ENCODE data around the gene PRIM1.
"Not testable (repeated sequence)": the region's sequence is repeated elsewhere in the genome, so short reads cannot be mapped to it uniquely, and the experiment has no call there.

The PRIM1 gene

GRCh38 chr12:56751712-56752598 is at the start of gene PRIM1:
Gene PRIM1 (minus strand): TSS chr12:56752323. CDS start chr12:56752298, 25 bp downstream.
- in situ Hi-C loops (cut with HindIII; ENCODE audit: low sequenced_read_pairs): loop anchor here (10.0 kb wide), 1 partner anchor 233 kb away; no protein-coding TSS in a partner anchor

DNA sequence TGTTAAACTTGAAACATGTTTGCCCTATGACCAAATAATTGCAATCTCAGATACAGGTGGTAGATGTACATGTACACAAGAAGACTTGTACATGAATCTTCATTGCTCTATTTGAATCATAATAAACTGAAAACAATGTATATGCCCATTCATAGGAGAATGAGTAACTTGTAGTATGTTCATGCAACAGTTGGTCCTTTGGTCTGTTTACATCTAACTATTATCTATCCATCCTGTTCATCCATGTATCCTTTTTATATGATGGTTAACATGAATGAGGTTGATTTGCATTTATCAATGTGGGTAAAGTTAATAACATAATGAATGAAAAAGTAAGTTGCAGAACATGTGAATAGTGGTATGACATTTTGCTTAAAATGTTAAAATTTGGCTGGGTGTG is 48.1 kb upstream of the PRIM1 start:
- in situ Hi-C loops (cut with HindIII; ENCODE audit: low sequenced_read_pairs): no loop called here

DNA sequence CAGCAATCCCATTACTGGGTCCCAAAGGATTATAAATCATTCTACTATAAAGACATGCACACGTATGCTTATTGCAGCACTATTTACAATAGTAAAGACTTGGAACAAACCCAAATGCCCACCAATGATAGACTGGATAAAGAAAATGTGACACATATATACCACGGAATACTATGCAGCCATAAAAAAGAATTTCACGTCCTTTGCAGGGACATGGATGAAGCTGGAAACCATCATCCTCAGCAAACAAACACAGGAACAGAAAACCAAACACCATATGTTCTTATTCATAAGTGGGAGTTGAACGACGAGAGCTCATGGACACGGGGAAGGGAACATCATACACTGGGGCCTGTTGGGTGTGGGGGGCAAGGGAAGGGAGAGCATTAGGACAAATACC is 47.2 kb upstream of the PRIM1 start:
- in situ Hi-C loops (cut with HindIII; ENCODE audit: low sequenced_read_pairs): not testable (repeated sequence)

DNA sequence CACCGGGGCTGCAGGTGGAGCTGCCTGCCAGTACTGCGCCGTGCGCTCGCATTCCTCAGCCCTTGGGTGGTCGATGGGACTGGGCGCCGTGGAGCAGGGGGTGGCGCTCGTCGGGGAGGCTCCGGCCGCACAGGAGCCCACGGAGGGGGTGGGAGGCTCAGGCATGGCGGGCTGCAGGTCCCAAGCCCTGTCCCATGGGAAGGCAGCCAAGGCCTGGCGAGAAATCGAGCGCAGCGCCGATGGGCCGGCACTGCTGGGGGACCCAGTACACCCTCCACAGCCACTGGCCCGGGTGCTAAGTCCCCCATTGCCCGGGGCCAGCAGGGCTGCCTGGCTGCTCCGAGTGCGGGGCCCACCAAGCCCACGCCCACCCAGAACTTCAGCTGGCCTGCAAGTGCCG is 43.7 kb upstream of the PRIM1 start:
- in situ Hi-C loops (cut with HindIII; ENCODE audit: low sequenced_read_pairs): not testable (repeated sequence)

GRCh38 chr12:56795046-56795562 is 43.0 kb upstream of the PRIM1 start:
- in situ Hi-C loops (cut with HindIII; ENCODE audit: low sequenced_read_pairs): not testable (repeated sequence)

DNA sequence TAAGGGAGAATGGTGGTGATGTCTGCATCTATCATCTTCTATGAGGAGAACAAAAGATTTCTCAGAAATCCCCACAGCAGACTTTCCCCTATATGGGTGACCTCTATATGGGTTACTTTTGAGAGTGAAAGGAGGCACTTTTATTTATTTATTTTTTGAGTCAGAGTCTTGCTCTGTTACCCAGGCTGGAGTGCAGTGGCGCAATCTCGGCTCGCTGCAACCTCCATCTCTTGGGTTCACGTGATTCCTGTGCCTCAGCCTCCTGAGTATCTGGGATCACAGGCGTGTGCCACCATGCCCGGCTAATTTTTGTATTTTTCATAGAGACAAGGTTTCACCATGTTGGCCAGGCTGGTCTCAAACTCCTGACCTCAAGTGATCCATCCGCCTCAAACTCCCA is 41.0 kb upstream of the PRIM1 start:
- in situ Hi-C loops (cut with HindIII; ENCODE audit: low sequenced_read_pairs): not testable (repeated sequence)

DNA sequence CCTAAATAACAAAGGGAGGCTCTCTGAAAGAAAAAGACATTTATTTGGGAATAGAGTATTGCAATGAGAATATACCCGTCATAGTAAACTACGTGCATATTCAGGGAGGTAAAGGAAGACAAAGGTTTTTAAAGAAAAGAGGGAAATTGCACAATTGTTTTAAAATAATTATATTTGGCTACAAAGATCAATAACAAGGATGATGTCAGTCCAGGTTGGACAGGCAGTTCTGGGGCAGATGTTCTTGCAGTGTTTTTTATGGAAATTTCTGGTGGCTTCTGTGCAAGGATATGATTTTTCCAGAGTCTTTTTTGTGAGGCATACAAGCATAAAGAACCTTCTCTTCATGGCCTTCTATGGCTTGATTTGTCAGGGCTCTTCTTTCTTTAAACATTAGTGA is 40.6 kb upstream of the PRIM1 start:
- in situ Hi-C loops (cut with HindIII; ENCODE audit: low sequenced_read_pairs): no loop called here

DNA sequence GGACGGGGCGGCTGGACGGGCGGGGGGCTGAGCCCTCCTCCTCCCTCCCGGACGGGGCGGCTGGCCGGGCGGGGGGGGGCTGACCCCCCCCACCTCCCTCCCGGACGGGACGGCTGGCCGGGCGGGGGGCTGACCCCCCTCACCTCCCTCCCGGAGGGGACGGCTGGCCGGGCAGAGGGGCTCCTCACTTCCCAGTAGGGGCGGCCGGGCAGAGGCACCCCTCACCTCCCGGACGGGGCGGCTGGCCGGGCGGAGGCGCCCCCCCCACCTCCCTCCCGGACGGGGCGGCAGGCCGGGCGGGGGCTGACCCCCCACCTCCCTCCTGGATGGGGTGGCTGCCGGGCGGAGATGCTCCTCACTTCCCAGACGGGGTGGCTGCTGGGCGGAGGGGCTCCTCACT is 37.3 kb upstream of the PRIM1 start:
- in situ Hi-C loops (cut with HindIII; ENCODE audit: low sequenced_read_pairs): not testable (repeated sequence)

DNA sequence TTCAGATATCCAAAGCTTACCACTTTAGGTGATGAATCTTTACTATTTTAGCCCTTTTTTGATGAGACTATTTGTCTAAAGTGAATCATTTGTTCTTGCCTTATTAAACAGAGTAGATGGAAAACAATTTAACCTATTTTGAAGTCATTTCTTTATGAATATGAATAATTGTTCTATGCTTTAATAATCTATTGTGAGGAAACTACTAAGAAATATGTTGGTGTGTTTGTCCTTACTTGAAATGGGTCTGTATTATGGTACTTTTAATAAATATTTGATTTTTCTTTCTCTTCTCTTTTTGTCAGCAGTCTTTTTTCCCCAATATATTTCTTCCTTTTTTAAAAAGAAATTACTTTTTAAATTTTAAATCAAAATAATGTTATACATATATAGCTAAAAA is 35.4 kb upstream of the PRIM1 start:
- in situ Hi-C loops (cut with HindIII; ENCODE audit: low sequenced_read_pairs): no loop called here

GRCh38 chr12:56785874-56786273 is 33.8 kb upstream of the PRIM1 start:
- in situ Hi-C loops (cut with HindIII; ENCODE audit: low sequenced_read_pairs): no loop called here

DNA sequence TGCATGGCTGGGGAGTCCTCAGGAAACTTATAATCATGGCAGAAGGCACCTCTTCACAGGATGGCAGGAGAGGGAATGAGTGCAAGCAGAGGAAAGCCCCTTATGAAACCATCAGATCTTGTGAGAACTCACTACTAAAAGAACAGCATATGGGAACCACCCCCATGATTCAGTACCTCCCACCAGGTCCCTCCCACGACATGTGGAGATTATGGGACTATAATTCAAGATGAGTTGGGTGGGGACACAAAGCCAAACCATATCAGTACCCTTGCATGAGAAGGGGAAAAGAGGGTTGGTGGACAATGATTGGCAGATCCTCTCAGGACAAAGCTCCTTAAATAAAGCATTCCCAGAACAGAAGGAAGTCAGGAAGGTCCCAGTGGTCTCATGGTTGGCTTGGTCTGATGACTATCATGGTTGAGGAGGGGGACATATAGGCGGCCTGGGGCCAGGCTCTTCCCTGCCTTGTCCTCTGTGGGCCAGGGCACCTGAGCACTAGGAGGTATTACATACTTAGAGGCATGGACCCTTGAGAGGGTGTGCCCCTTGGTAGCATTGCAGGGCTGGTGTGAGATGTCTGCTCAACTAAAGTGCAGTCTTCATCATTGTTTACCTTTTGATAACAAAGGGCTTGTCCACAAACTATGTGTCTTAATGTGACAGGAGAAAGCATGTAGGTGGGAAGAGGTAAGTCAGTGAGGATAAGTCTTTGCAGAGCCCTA is 33.2 kb upstream of the PRIM1 start:
- in situ Hi-C loops (cut with HindIII; ENCODE audit: low sequenced_read_pairs): no loop called here

DNA sequence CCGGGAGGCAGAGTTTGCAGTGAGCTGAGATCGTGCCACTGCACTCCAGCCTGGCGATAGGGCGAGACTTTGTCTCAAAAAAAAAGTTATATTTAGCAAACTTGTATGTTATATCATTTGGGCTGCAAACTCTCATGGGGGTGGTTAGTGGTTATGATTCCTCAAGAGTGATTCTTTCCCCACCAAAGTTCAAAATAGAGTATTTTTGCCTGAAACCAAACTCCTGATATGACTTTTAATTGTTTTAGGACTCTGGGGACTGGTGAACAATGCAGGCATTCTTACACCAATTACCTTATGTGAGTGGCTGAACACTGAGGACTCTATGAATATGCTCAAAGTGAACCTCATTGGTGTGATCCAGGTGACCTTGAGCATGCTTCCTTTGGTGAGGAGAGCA is 29.6 kb upstream of the PRIM1 start:
- in situ Hi-C loops (cut with HindIII; ENCODE audit: low sequenced_read_pairs): no loop called here

GRCh38 chr12:56778756-56779155 is 26.6 kb upstream of the PRIM1 start:
- in situ Hi-C loops (cut with HindIII; ENCODE audit: low sequenced_read_pairs): no loop called here

DNA sequence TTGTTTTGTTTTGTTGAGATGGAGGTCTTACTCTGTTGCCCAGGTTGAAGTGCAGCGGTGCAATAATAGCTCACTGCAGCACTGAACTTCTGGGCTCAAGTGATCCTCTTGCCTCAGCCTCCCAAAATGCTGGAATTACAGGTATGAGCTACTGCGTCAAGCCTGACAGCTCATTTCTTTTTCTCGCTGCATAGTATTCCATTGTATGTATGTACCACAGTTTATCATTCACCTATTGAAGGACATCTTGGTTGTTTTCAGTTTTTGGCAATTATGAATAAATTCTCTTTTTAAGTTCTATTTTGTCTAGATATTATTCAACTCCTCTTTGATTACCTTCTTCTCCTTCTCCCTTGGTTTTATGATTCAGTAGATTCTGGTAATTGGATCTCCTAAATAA is 24.5 kb upstream of the PRIM1 start:
- in situ Hi-C loops (cut with HindIII; ENCODE audit: low sequenced_read_pairs): no loop called here

DNA sequence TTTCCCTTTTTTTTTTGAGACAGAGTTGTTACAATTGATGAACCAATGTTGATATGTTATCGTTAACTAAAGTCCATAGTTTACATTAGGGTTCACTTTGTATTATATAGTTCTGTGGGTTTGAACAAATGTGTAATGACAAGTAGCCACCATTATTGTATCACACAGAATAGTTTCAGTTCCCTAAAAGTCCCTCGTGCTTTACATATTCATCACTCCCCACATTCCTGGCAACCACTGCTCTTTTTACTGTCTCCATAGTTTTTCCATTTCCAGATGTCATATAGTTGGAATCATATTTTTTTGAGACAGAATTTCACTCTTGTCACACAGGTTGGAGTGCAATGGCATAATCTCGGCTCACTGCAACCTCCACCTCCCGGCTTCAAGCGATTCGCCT is 23.5 kb upstream of the PRIM1 start:
- in situ Hi-C loops (cut with HindIII; ENCODE audit: low sequenced_read_pairs): no loop called here

- in situ Hi-C loops (cut with HindIII; ENCODE audit: low sequenced_read_pairs): no loop called here
These were observed 21.0 kb upstream of the PRIM1 start for GRCh38 chr12:56773113-56773512.

DNA sequence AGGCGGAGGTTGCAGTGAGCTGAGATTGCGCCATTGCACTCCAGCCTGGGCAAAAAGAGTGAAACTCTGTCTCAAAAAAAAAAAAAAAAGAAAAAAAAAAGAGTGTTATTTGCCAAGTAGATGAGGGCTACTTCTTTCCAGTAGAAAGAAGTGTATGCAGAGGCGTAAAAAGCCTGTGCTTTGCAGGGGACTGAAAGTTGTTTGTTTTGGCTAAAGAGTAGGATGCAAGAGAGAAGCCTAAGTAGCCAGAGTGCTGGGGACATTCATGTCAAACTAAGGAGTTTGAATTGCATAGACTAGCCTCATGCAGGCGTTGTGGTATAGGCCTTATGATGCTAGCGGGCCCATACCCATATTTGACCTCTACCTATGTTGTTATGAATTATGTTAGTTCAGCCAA is 20.5 kb upstream of the PRIM1 start:
- in situ Hi-C loops (cut with HindIII; ENCODE audit: low sequenced_read_pairs): no loop called here

- in situ Hi-C loops (cut with HindIII; ENCODE audit: low sequenced_read_pairs): no loop called here
These were observed 17.7 kb upstream of the PRIM1 start for GRCh38 chr12:56769868-56770267.

DNA sequence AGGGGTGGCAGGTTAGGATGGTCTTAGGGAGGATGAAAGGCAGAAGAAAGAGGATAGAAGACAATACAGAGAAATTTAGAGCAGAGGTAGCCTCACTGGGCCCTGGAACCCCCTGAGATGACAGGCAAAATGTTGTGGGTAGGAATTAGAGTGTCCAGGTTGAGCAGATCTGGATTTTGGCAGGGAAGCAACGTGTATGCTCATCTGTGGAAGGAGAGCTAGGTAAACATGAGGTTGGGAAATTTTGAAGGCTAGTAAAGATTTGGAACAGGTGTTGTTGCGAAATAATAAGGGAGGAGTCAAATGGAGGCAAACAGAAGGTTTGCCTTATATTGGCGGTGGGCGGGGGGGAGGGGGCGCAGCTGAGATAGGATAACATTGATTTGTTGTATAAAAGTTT is 16.3 kb upstream of the PRIM1 start:
- in situ Hi-C loops (cut with HindIII; ENCODE audit: low sequenced_read_pairs): no loop called here

DNA sequence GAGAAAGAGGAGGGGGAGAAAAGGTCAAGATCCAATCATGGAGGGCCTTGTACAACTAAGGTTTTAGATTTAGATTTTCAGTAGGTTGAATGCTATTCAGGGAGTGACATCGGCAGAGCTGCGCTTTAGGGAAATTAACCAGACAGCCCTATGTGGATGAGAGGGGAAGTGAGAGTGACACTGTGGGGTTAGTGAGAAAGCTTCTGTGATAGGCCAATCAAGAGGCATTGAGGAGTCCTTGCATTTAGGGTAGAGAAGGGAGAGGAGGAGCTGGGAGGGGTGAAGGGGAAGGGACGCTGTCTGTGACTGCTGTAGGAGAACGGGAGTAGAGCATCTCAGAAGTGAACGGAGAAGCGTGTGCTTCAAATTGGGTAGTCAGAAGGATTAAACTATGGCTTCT is 14.4 kb upstream of the PRIM1 start:
- in situ Hi-C loops (cut with HindIII; ENCODE audit: low sequenced_read_pairs): no loop called here

DNA sequence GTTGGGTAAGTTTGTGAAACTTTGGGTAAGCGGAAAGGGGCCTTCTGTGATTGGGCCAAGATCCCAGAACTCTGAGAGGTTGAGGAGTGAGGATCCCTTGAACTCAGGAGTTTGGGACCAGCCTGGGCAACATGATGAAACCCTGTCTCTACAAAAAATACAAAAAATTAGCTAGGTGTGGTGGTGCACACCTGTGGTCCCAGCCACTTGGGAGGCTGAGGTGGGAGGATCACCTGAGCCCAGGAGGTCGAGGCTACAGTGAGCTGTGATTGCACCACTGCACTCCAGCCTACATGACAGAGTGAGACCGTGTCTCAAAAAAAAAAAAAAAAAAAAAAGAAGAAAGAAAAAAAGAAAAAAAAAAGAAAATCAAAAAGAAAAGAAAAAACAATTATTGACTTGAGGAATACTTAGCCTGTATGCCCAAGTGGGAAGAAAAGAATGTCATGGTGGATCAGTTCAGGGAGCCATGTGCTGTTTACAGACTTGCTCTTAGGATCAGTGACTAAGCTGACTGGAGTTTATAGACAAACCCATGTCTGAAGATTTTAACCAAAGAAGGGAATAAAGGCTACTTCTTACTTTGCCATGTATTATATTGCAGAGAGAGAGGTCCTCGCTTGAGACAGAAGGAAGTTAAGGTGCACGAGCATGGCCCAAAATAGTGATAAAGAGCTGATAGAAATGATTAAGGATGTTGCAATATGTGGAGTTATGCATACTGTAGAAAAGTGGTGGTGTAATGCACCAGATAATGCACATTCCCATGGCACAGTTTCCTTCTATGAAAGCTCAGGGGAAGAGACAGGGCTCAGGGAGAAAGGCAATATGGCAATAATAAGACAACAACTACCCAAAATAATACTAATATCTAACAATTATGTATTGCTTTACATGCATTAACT is 11.9 kb upstream of the PRIM1 start:
- in situ Hi-C loops (cut with HindIII; ENCODE audit: low sequenced_read_pairs): no loop called here

Measured in DLD1 (cell line).